NCI-H1092 treated with DMSO at 0.1 percent for 48 hours (cell line): ENCODE measurements around the gene EPS8L3.
"Not testable (repeated sequence)": the region's sequence is repeated elsewhere in the genome, so short reads cannot be mapped to it uniquely, and the experiment has no call there.

Experiments
- DNase-seq: peaks from one replicate; lab custom pipeline; 2025; lab: John Stamatoyannopoulos, UW

The EPS8L3 gene

GRCh38 chr1:109780982-109781381 is 17.3 kb upstream of the EPS8L3 start:
- no peak for DNase-seq

- no peak for DNase-seq
Measured at GRCh38 chr1:109777980-109778625, 14.4 kb upstream of the EPS8L3 start.

- DNase-seq, result no peak
Measured at GRCh38 chr1:109777436-109777835, 13.7 kb upstream of the EPS8L3 start.

- peak; percentile 74 for DNase-seq
Measured at GRCh38 chr1:109776911-109777310, 13.2 kb upstream of the EPS8L3 start.

GRCh38 chr1:109776206-109776835 is 12.6 kb upstream of the EPS8L3 start:
- DNase-seq, result no peak

GRCh38 chr1:109775398-109775797 is 11.7 kb upstream of the EPS8L3 start:
- no peak for DNase-seq

GRCh38 chr1:109773900-109774485 is 10.3 kb upstream of the EPS8L3 start:
- no peak for DNase-seq

GRCh38 chr1:109773203-109773899 is 9.6 kb upstream of the EPS8L3 start:
- DNase-seq, result peak; percentile 74

GRCh38 chr1:109772658-109773202 is 9.0 kb upstream of the EPS8L3 start:
- DNase-seq, result no peak

GRCh38 chr1:109771712-109772657 is 8.3 kb upstream of the EPS8L3 start:
- DNase-seq, result no peak

GRCh38 chr1:109770331-109771095 is 6.8 kb upstream of the EPS8L3 start:
- no peak for DNase-seq

- no peak for DNase-seq
Measured at GRCh38 chr1:109769330-109770078, 5.8 kb upstream of the EPS8L3 start.

GRCh38 chr1:109768820-109769219 is 5.1 kb upstream of the EPS8L3 start:
- DNase-seq, result no peak

GRCh38 chr1:109768335-109768650 is 4.6 kb upstream of the EPS8L3 start:
- no peak for DNase-seq

GRCh38 chr1:109767637-109768334 is 4.1 kb upstream of the EPS8L3 start:
- DNase-seq, result no peak

GRCh38 chr1:109766991-109767636 is 3.4 kb upstream of the EPS8L3 start:
- DNase-seq, result not testable (repeated sequence)

- DNase-seq, result no peak
Measured at GRCh38 chr1:109765896-109766615, 2.3 kb upstream of the EPS8L3 start.

GRCh38 chr1:109765483-109765815 is 1.7 kb upstream of the EPS8L3 start:
- DNase-seq, result no peak
